ENCODE data around the gene DUSP3.

DNA sequence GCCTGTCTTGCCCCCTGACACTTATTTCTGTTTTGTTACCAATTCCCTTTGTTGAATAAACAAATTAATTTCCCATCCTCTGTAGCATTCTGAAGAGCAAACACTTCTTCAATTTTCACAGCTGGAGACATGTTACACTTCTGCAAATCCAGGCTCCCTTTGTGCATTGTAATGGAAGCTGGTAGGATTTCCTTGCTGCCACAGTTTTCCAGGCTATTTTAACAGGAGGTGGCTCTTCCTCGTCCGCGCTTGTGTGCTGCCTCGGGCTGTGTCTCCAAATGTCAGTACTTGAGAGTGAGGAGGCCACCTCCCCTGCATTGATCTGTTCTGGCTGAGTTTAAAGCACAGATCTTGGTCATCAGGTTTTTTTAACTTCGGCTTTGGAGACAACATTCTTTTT lies 60.2 kb downstream of the DUSP3 start:
- no peak for TF ChIP-seq CREM (IDR thresholded peaks at IDR 0.05; ENCODE audit: low read depth)
- TF ChIP-seq, protein P1, sequence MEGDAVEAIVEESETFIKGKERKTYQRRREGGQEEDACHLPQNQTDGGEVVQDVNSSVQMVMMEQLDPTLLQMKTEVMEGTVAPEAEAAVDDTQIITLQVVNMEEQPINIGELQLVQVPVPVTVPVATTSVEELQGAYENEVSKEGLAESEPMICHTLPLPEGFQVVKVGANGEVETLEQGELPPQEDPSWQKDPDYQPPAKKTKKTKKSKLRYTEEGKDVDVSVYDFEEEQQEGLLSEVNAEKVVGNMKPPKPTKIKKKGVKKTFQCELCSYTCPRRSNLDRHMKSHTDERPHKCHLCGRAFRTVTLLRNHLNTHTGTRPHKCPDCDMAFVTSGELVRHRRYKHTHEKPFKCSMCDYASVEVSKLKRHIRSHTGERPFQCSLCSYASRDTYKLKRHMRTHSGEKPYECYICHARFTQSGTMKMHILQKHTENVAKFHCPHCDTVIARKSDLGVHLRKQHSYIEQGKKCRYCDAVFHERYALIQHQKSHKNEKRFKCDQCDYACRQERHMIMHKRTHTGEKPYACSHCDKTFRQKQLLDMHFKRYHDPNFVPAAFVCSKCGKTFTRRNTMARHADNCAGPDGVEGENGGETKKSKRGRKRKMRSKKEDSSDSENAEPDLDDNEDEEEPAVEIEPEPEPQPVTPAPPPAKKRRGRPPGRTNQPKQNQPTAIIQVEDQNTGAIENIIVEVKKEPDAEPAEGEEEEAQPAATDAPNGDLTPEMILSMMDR (IDR thresholded peaks at IDR 0.05 in 2 of 3, conservative IDR thresholded peaks at IDR 0.05 in 1 of 3; ENCODE audit: control insufficient read depth in 2 of 3, extremely low read depth in 1 of 3, insufficient read depth in 1 of 3, low read depth in 3 of 3, low read length in 3 of 3) = no peak
- TF ChIP-seq EP300 (IDR thresholded peaks at IDR 0.05; ENCODE audit: borderline replicate concordance in 1 of 2, control insufficient read depth in 1 of 2, low read depth in 2 of 2, low read length in 2 of 2) = no peak
- TF ChIP-seq, protein P2, sequence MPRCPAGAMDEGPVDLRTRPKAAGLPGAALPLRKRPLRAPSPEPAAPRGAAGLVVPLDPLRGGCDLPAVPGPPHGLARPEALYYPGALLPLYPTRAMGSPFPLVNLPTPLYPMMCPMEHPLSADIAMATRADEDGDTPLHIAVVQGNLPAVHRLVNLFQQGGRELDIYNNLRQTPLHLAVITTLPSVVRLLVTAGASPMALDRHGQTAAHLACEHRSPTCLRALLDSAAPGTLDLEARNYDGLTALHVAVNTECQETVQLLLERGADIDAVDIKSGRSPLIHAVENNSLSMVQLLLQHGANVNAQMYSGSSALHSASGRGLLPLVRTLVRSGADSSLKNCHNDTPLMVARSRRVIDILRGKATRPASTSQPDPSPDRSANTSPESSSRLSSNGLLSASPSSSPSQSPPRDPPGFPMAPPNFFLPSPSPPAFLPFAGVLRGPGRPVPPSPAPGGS (IDR thresholded peaks at IDR 0.05; ENCODE audit: borderline replicate concordance, insufficient read depth, low read depth, low read length, poor library complexity, severe bottlenecking) = no peak
- TF ChIP-seq MTA2 (IDR thresholded peaks at IDR 0.05; ENCODE audit: low read depth) = no peak
- TF ChIP-seq HCFC1 (IDR thresholded peaks at IDR 0.05; ENCODE audit: low read length) = no peak
- no peak for TF ChIP-seq ZNF274 (IDR thresholded peaks at IDR 0.05; ENCODE audit: insufficient read depth, insufficient read length)
- TF ChIP-seq, protein P3, sequence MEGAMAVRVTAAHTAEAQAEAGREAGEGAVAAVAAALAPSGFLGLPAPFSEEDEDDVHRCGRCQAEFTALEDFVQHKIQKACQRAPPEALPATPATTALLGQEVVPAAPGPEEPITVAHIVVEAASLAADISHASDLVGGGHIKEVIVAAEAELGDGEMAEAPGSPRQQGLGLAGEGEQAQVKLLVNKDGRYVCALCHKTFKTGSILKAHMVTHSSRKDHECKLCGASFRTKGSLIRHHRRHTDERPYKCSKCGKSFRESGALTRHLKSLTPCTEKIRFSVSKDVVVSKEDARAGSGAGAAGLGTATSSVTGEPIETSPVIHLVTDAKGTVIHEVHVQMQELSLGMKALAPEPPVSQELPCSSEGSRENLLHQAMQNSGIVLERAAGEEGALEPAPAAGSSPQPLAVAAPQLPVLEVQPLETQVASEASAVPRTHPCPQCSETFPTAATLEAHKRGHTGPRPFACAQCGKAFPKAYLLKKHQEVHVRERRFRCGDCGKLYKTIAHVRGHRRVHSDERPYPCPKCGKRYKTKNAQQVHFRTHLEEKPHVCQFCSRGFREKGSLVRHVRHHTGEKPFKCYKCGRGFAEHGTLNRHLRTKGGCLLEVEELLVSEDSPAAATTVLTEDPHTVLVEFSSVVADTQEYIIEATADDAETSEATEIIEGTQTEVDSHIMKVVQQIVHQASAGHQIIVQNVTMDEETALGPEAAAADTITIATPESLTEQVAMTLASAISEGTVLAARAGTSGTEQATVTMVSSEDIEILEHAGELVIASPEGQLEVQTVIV (IDR thresholded peaks at IDR 0.05; ENCODE audit: borderline replicate concordance, partially characterized antibody) = no peak
